ENCODE results near the gene CRAMP1. TPM values are rescaled to one million over a fixed set of nuclear protein-coding genes. Genes with fewer than 3 reads are reported as not detected.

Gene CRAMP1
- total and polyA plus RNA-seq, 2 of the 8 experiments (the other 6 are each of a cell fraction or from before 2014, with no cell fraction given), result 19.2 to 23.2 TPM

GRCh38 chr16:1667271-1667670, 55.1 kb downstream of the CRAMP1 start:
- no peak overlapping the region for H2BK20ac ChIP-seq (ENCODE audit: low read length)
- no peak for TF ChIP-seq SP4 (IDR thresholded peaks at IDR 0.05; ENCODE audit: low read length)
- TF ChIP-seq MAFK (IDR thresholded peaks at IDR 0.05; ENCODE audit: low read depth, low read length), result no peak
- TF ChIP-seq SAP30 (IDR thresholded peaks at IDR 0.05; ENCODE audit: insufficient read depth, insufficient replicate concordance, low read length), result no peak
- TF ChIP-seq, protein P1, sequence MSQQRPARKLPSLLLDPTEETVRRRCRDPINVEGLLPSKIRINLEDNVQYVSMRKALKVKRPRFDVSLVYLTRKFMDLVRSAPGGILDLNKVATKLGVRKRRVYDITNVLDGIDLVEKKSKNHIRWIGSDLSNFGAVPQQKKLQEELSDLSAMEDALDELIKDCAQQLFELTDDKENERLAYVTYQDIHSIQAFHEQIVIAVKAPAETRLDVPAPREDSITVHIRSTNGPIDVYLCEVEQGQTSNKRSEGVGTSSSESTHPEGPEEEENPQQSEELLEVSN (IDR thresholded peaks at IDR 0.05), result no peak
- TF ChIP-seq SRF (IDR thresholded peaks at IDR 0.05; ENCODE audit: low read depth, low read length), result no peak
- no peak for TF ChIP-seq HDAC6 (IDR thresholded peaks at IDR 0.05; ENCODE audit: low read depth, low read length)
- TF ChIP-seq RFX5 (IDR thresholded peaks at IDR 0.05; ENCODE audit: borderline replicate concordance, low read depth, low read length), result no peak
- no peak for TF ChIP-seq RBBP5 (IDR thresholded peaks at IDR 0.05; ENCODE audit: borderline replicate concordance, low read depth, low read length)

More at GRCh38 chr16:1667271-1667670, 55.1 kb downstream of the CRAMP1 start:
- no peak overlapping the region for H2BK15ac ChIP-seq (ENCODE audit: low read length)
- DNase-seq (ENCODE audit: low read depth in 1 of 2, low spot score in 2 of 2) (no peak), FAIRE-seq (no peak)
- H3K56ac ChIP-seq (replicated peaks; ENCODE audit: insufficient read length, low read depth, low read length), result no peak overlapping the region
- 94% methylated on average over 8 of the region's 8 CpGs; no CpG with 5 or more reads in 1 of the 2 experiments for WGBS, 2 experiments (ENCODE audit: extremely low coverage in 1 of 2, insufficient coverage in 1 of 2, insufficient read length in 1 of 2, insufficient replicate concordance in 2 of 2, low coverage in 1 of 2, low lambda C conversion rate in 2 of 2, missing lambda C conversion rate in 1 of 2)
- no peaks in the 10 kb centered on the region; the same call in 1 of the 2 replicates for H3K79me1 ChIP-seq (ENCODE audit: low read depth, low read length)
- H3K18ac ChIP-seq (ENCODE audit: extremely low read depth, low read length), result no peak overlapping the region
- no peak overlapping the region for H3K4me2 ChIP-seq (ENCODE audit: insufficient read depth in 1 of 2, low read depth in 2 of 2, low read length in 2 of 2)
- H3K4me3 ChIP-seq (ENCODE audit: extremely low read depth in 1 of 4, insufficient read depth in 2 of 4, low read depth in 3 of 4, low read length in 4 of 4), result no peak overlapping the region
- H3K9ac ChIP-seq (replicated peaks in 1 of 4; ENCODE audit: extremely low read depth in 1 of 4, low read depth in 3 of 4, low read length in 3 of 4), result no peak overlapping the region
- no peak overlapping the region for H3K14ac ChIP-seq (ENCODE audit: insufficient read length)
- peaks cover 0 to 5% of the 10 kb centered on the region in 2 experiments for H4K20me1 ChIP-seq (replicated peaks in 1 of 2; ENCODE audit: control insufficient read depth in 1 of 2, insufficient read depth in 2 of 2, low read length in 2 of 2)
- H2AK5ac ChIP-seq (ENCODE audit: low read depth, low read length), result no peak overlapping the region
- H2AFZ ChIP-seq (ENCODE audit: low read length), result no peak overlapping the region
- H3K9me3 ChIP-seq (ENCODE audit: insufficient read depth in 2 of 2, low read depth in 1 of 2, low read length in 1 of 2), result no peaks in the 10 kb centered on the region
- no peak overlapping the region for H4K91ac ChIP-seq (replicated peaks; ENCODE audit: insufficient read length, low read length)
- H3K79me2 ChIP-seq (ENCODE audit: control insufficient read depth in 1 of 2, insufficient read depth in 2 of 2, low read length in 2 of 2), result no peaks in the 10 kb centered on the region
- no peak overlapping the region for H4K5ac ChIP-seq (ENCODE audit: insufficient read length, low read depth, low read length)
- H3K23ac ChIP-seq (ENCODE audit: insufficient read length), result no peak overlapping the region
- no peaks in the 10 kb centered on the region for H3K23me2 ChIP-seq (ENCODE audit: low read depth, low read length)
- H3K27ac ChIP-seq (ENCODE audit: low read depth, low read length), result no peak overlapping the region
- H3K4ac ChIP-seq (replicated peaks; ENCODE audit: insufficient read length, low read depth, low read length), result no peak overlapping the region
- POLR2A ChIA-PET (ENCODE audit: partially characterized antibody), result interaction anchor here (1.6 to 3.1 kb wide), 2 partner anchors 11 kb away, joined by 4 to 8 read pairs; partner anchors contain the start of gene JPT2
- no peaks in the 10 kb centered on the region for H3K4me1 ChIP-seq (replicated peaks in 1 of 4; ENCODE audit: control insufficient read depth in 3 of 4, insufficient read depth in 4 of 4, low read length in 3 of 4)
- CTCF ChIA-PET (ENCODE audit: partially characterized antibody), result interaction anchor here (0.5 to 1.5 kb wide), 2 partner anchors 18 to 61 kb away, joined by 3 to 4 read pairs; no protein-coding TSS in a partner anchor
- H2BK120ac ChIP-seq (replicated peaks; ENCODE audit: low read depth, low read length), result no peak overlapping the region
- peaks cover 24 to 81% (median 70%) of the 10 kb centered on the region in 4 experiments for H3K36me3 ChIP-seq (ENCODE audit: control insufficient read depth in 2 of 4, insufficient read depth in 4 of 4, low read length in 3 of 4)
- H2BK12ac ChIP-seq (ENCODE audit: low read depth, low read length), result no peak overlapping the region
- H3K27me3 ChIP-seq (replicated peaks in 1 of 4; ENCODE audit: control insufficient read depth in 3 of 4, extremely low read depth in 1 of 4, insufficient read depth in 3 of 4, low read length in 3 of 4), result no peaks in the 10 kb centered on the region; a peak in 1 of 7 replicates
- no peak overlapping the region for H4K8ac ChIP-seq (ENCODE audit: extremely low read depth, insufficient read depth, low read length)
- H2BK5ac ChIP-seq (ENCODE audit: low read depth, low read length), result no peak overlapping the region
